Dermis microvascular lymphatic vessel endothelial cell (primary cell): ENCODE data around the gene IL18BP. TPM values are rescaled to one million over a fixed set of nuclear protein-coding genes. Genes with fewer than 3 reads are reported as not detected.
A peak's percentile ranks its signal among the peaks of the same experiment; 100 is the strongest.

Experiments
- DNase-seq, 2 donors: peaks; one replicate each; pipeline versions ENCODE4 v3.0.0 to v3.0.0-alpha.2; 2010; ENCODE audit warnings: low read depth in 2 of 2
- total RNA-seq: library from RNA; depleted of rRNA; stranded (reverse); fragments of >200 nt; gene quantifications from 2 replicates; pipeline ENCODE4 v1.2.1, GENCODE V29; 2014

IL18BP gene
- total RNA-seq, 1 donor from 2014 or later, result 1.5 TPM

GRCh38 chr11:72042064-72042745 lies 43.5 kb downstream of the IL18BP start:
- DNase-seq, result no peak

DNA sequence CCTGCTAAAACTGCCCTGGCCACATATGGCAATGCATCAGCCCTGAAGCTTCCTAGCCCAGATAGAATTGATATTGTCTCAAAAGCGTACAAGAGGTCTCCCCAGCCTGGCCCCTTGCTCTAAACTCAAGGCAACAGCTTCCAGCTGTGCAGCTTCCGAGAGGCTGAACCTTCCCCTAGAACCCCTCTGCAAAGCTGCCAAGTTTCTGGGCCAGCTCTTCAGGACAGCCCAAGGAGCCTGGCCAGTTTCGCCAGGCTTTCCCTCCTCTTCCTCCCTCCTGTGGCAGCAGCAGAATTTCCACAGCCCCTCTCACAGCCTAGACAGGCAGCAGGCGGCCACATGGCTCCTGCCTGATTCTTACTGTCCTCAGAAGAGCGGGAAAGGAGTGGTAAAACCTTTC lies 47.1 kb downstream of the IL18BP start:
- no peak for DNase-seq

GRCh38 chr11:72048766-72049460 lies 50.2 kb downstream of the IL18BP start:
- peak in 1 of 2 donors; percentile 83 for DNase-seq

Other genes with a start within 250 kb of the IL18BP start
- gene DEFB108B, start 165.7 kb upstream of the IL18BP start, total RNA-seq, result not detected in 2 replicates
- not detected in 2 replicates for gene DEFB131B, start 120.5 kb upstream of the IL18BP start, total RNA-seq
- gene XNDC1N, start 70.3 kb upstream of the IL18BP start, total RNA-seq, result 6.0 and 6.2 TPM in 2 replicates
- 19.6 and 26.3 TPM in 2 replicates for gene RNF121, start 69.9 kb upstream of the IL18BP start, total RNA-seq
- 101 and 119 TPM in 2 replicates for gene NUMA1, start 81.6 kb downstream of the IL18BP start, total RNA-seq
- 3.2 and 4.2 TPM in 2 replicates for gene LRRC51, start 81.9 kb downstream of the IL18BP start, total RNA-seq
- 91.1 and 118 TPM in 2 replicates for gene LAMTOR1, start 104.4 kb downstream of the IL18BP start, total RNA-seq
- not detected in 2 replicates for gene TOMT, start 107.0 kb downstream of the IL18BP start, total RNA-seq
- gene ANAPC15, start 113.8 kb downstream of the IL18BP start, total RNA-seq, result 16.8 and 24.6 TPM in 2 replicates
- gene FOLR3, start 136.8 kb downstream of the IL18BP start, total RNA-seq, result not detected in 2 replicates
- gene FOLR1, start 193.2 kb downstream of the IL18BP start, total RNA-seq, result not detected in 2 replicates
- gene FOLR2, start 217.9 kb downstream of the IL18BP start, total RNA-seq, result not detected in 2 replicates
- gene INPPL1, start 225.9 kb downstream of the IL18BP start, total RNA-seq, result 31.3 and 41.0 TPM in 2 replicates
- gene PHOX2A, start 245.3 kb downstream of the IL18BP start, total RNA-seq, result not detected in 2 replicates